Activated naive CD4-positive, alpha-beta T cell treated with anti-CD3 and anti-CD28 coated beads, Interleukin-2, amount 10 ng/mL, durations not matched to agents 7 days and 5 days (primary cell): ENCODE results near the gene MAP4K4.
A peak's percentile ranks its signal among the peaks of the same experiment; 100 is the strongest.

Experiments used
- CTCF ChIA-PET: fragments of 350-600 bp; sonication (Branson Sonifier 250); formaldehyde crosslinking; loops from one replicate; lab custom pipeline; 2021; ENCODE audit warnings: antibody characterized with exemption; lab: Charles Lee
- DNase-seq: peaks from one replicate; pipeline ENCODE4 v3.0.0-alpha.2; 2020
- H3K27ac Mint-ChIP-seq: one replicate; pipeline ENCODE4 v1.8.0; 2021; ENCODE audit warnings: mild to moderate bottlenecking, moderate library complexity, mixed read lengths
- H3K27me3 Mint-ChIP-seq: one replicate; pipeline ENCODE4 v1.8.0; 2021; ENCODE audit warnings: mild to moderate bottlenecking, mixed read lengths
- H3K36me3 Mint-ChIP-seq: one replicate; pipeline ENCODE4 v1.8.0; 2021; ENCODE audit warnings: mixed read lengths
- H3K4me1 Mint-ChIP-seq: one replicate; pipeline ENCODE4 v1.8.0; 2021; ENCODE audit warnings: mixed read lengths
- H3K4me3 Mint-ChIP-seq: one replicate; pipeline ENCODE4 v1.8.0; 2021; ENCODE audit warnings: mild to moderate bottlenecking, moderate library complexity, mixed read lengths
- H3K9me3 Mint-ChIP-seq: one replicate; pipeline ENCODE4 v1.8.0; 2021; ENCODE audit warnings: mixed read lengths

Gene MAP4K4

GRCh38 chr2:101811226-101812015, 113.9 kb downstream of the MAP4K4 start:
- Mint-ChIP-seq H3K9me3 (peaks cover 2% of the 10 kb centered on the region), H3K27me3 (no peaks in the 10 kb centered on the region), H3K27ac (no peak overlapping the region), H3K4me3 (no peak overlapping the region), H3K36me3 (peaks cover 40% of the 10 kb centered on the region), H3K4me1 (peaks cover 20% of the 10 kb centered on the region)
- DNase-seq: no peak
- CTCF ChIA-PET: no interaction called here

- Mint-ChIP-seq H3K4me3 (no peak overlapping the region), H3K4me1 (peaks cover 17% of the 10 kb centered on the region), H3K36me3 (peaks cover 36% of the 10 kb centered on the region), H3K9me3 (peaks cover 2% of the 10 kb centered on the region), H3K27me3 (no peaks in the 10 kb centered on the region), H3K27ac (no peak overlapping the region)
- no peak for DNase-seq
- CTCF ChIA-PET: no interaction called here
Measured at GRCh38 chr2:101812226-101812625, 114.7 kb downstream of the MAP4K4 start.

- DNase-seq: no peak
- CTCF ChIA-PET: interaction anchor here (1.6 kb wide), 1 partner anchor 8 kb away, joined by 4 read pairs; no protein-coding TSS in a partner anchor
- H3K9me3 Mint-ChIP-seq: no peaks in the 10 kb centered on the region
- no peak overlapping the region for H3K27ac Mint-ChIP-seq
- peaks cover 28% of the 10 kb centered on the region for H3K4me1 Mint-ChIP-seq
- peaks cover 31% of the 10 kb centered on the region for H3K36me3 Mint-ChIP-seq
- H3K27me3 Mint-ChIP-seq: no peaks in the 10 kb centered on the region
- H3K4me3 Mint-ChIP-seq: no peak overlapping the region
Measured at GRCh38 chr2:101814752-101815151, 117.2 kb downstream of the MAP4K4 start.

GRCh38 chr2:101815154-101815553, 117.6 kb downstream of the MAP4K4 start:
- Mint-ChIP-seq H3K4me3 (no peak overlapping the region), H3K27ac (no peak overlapping the region), H3K9me3 (no peaks in the 10 kb centered on the region), H3K4me1 (peaks cover 31% of the 10 kb centered on the region), H3K27me3 (no peaks in the 10 kb centered on the region), H3K36me3 (peaks cover 29% of the 10 kb centered on the region)
- CTCF ChIA-PET: interaction anchor here (1.6 kb wide), 1 partner anchor 8 kb away, joined by 4 read pairs; no protein-coding TSS in a partner anchor
- DNase-seq: no peak

- no peaks in the 10 kb centered on the region for H3K27me3 Mint-ChIP-seq
- H3K4me3 Mint-ChIP-seq: no peak overlapping the region
- CTCF ChIA-PET: no interaction called here
- H3K9me3 Mint-ChIP-seq: no peaks in the 10 kb centered on the region
- no peak overlapping the region for H3K27ac Mint-ChIP-seq
- peaks cover 36% of the 10 kb centered on the region for H3K4me1 Mint-ChIP-seq
- DNase-seq: no peak
- H3K36me3 Mint-ChIP-seq: peaks cover 28% of the 10 kb centered on the region
Measured at GRCh38 chr2:101815739-101816391, 118.4 kb downstream of the MAP4K4 start.

- Mint-ChIP-seq H3K9me3 (no peaks in the 10 kb centered on the region), H3K27ac (no peak overlapping the region), H3K4me1 (peaks cover 39% of the 10 kb centered on the region), H3K4me3 (no peak overlapping the region), H3K27me3 (no peaks in the 10 kb centered on the region), H3K36me3 (peaks cover 24% of the 10 kb centered on the region)
- no peak for DNase-seq
- CTCF ChIA-PET: interaction anchor here (0.6 to 1.7 kb wide), 2 partner anchors 46 to 474 kb away, joined by 3 to 9 read pairs; no protein-coding TSS in a partner anchor
Measured at GRCh38 chr2:101816598-101816997, 119.1 kb downstream of the MAP4K4 start.

- no peak for DNase-seq
- Mint-ChIP-seq H3K36me3 (peaks cover 22% of the 10 kb centered on the region), H3K27ac (no peak overlapping the region), H3K9me3 (no peaks in the 10 kb centered on the region), H3K27me3 (no peaks in the 10 kb centered on the region), H3K4me1 (peaks cover 40% of the 10 kb centered on the region), H3K4me3 (no peak overlapping the region)
- CTCF ChIA-PET: interaction anchor here (1.7 kb wide), 1 partner anchor 47 kb away, joined by 9 read pairs; no protein-coding TSS in a partner anchor
Measured at GRCh38 chr2:101817481-101817880, 120.0 kb downstream of the MAP4K4 start.

- Mint-ChIP-seq H3K9me3 (no peaks in the 10 kb centered on the region), H3K36me3 (peaks cover 21% of the 10 kb centered on the region), H3K4me1 (peaks cover 48% of the 10 kb centered on the region), H3K27me3 (no peaks in the 10 kb centered on the region), H3K4me3 (no peak overlapping the region), H3K27ac (no peak overlapping the region)
- CTCF ChIA-PET: interaction anchor here (1.2 kb wide), 2 partner anchors 10 to 13 kb away, joined by 3 to 4 read pairs; no protein-coding TSS in a partner anchor
- no peak for DNase-seq
Measured at GRCh38 chr2:101818531-101819451, 121.3 kb downstream of the MAP4K4 start.

- CTCF ChIA-PET: no interaction called here
Measured at GRCh38 chr2:101820519-101820918, 123.0 kb downstream of the MAP4K4 start.

GRCh38 chr2:101821059-101821805, 123.7 kb downstream of the MAP4K4 start:
- CTCF ChIA-PET: interaction anchor here (0.9 to 3.6 kb wide), 3 partner anchors 11 to 402 kb away, joined by 3 to 29 read pairs (median 5); no protein-coding TSS in a partner anchor
- H3K36me3 Mint-ChIP-seq: peaks cover 17% of the 10 kb centered on the region
- H3K9me3 Mint-ChIP-seq: no peaks in the 10 kb centered on the region
- H3K4me3 Mint-ChIP-seq: no peak overlapping the region
- DNase-seq: no peak
- H3K4me1 Mint-ChIP-seq: peaks cover 48% of the 10 kb centered on the region
- H3K27ac Mint-ChIP-seq: no peak overlapping the region
- H3K27me3 Mint-ChIP-seq: no peaks in the 10 kb centered on the region

More at GRCh38 chr2:101820519-101820918, 123.0 kb downstream of the MAP4K4 start:
- Mint-ChIP-seq H3K4me3 (no peak overlapping the region), H3K36me3 (peaks cover 15% of the 10 kb centered on the region), H3K27me3 (no peaks in the 10 kb centered on the region), H3K4me1 (peaks cover 42% of the 10 kb centered on the region), H3K9me3 (no peaks in the 10 kb centered on the region), H3K27ac (no peak overlapping the region)
- DNase-seq: no peak

- DNase-seq: no peak
- H3K4me1 Mint-ChIP-seq: peaks cover 55% of the 10 kb centered on the region
- H3K36me3 Mint-ChIP-seq: peaks cover 24% of the 10 kb centered on the region
- CTCF ChIA-PET: interaction anchor here (0.8 to 3.6 kb wide), 5 partner anchors 10 to 403 kb away, joined by 3 to 29 read pairs (median 5); no protein-coding TSS in a partner anchor
- no peaks in the 10 kb centered on the region for H3K27me3 Mint-ChIP-seq
- no peaks in the 10 kb centered on the region for H3K9me3 Mint-ChIP-seq
- no peak overlapping the region for H3K27ac Mint-ChIP-seq
- no peak overlapping the region for H3K4me3 Mint-ChIP-seq
Measured at GRCh38 chr2:101821828-101822458, 124.4 kb downstream of the MAP4K4 start.

GRCh38 chr2:101823347-101823791, 125.9 kb downstream of the MAP4K4 start:
- H3K4me3 Mint-ChIP-seq: no peak overlapping the region
- H3K4me1 Mint-ChIP-seq: peaks cover 58% of the 10 kb centered on the region
- CTCF ChIA-PET: interaction anchor here (0.6 to 3.6 kb wide), 12 partner anchors 9 to 405 kb away, joined by 3 to 29 read pairs (median 3); no protein-coding TSS in a partner anchor
- peak overlapping the region; percentile 61 for H3K27ac Mint-ChIP-seq
- peaks cover 31% of the 10 kb centered on the region for H3K36me3 Mint-ChIP-seq
- H3K9me3 Mint-ChIP-seq: no peaks in the 10 kb centered on the region
- DNase-seq: peak; percentile 81
- no peaks in the 10 kb centered on the region for H3K27me3 Mint-ChIP-seq
